A549 (cell line): ENCODE data around the gene SNX5. TPM values are rescaled to one million over a fixed set of nuclear protein-coding genes. Genes with fewer than 3 reads are reported as not detected.

Experiments used
- ATAC-seq, 2 experiments: fragments of 200-7000 bp in 1 of 2; fragments of >200 bp in 1 of 2; cut with Nextera tagmentation in 1 of 2; cut with Tn5 transposase in 1 of 2; 3 replicates each; pipeline versions ENCODE4 v1.8.0 to v1.9.1; 2018 to 2020; ENCODE audit warnings: mild to moderate bottlenecking in 1 of 2, moderate library complexity in 1 of 2
- CTCF ChIA-PET: fragments of 300-600 bp; sonication (Branson Sonifier 250); formaldehyde crosslinking; extraction: SDS; loops from one replicate; lab custom pipeline; 2021; ENCODE audit warnings: antibody characterized with exemption, inconsistent platforms; lab: Yijun Ruan, JAX
- POLR2A ChIA-PET: fragments of 350-600 bp; formaldehyde crosslinking; extraction: SDS; loops from one replicate; lab custom pipeline; 2021; ENCODE audit warnings: antibody characterized with exemption, inconsistent platforms; lab: Yijun Ruan, JAX
- DNase-seq, 2 experiments: peaks; one replicate each; pipeline versions ENCODE4 v3.0.0 to v3.0.0-alpha.2; 2011 to 2016; ENCODE audit warnings: low read depth in 1 of 2, low spot score in 1 of 2
- FAIRE-seq: peaks from 2 replicates; lab custom pipeline; 2011; peaks lifted over from hg19 to GRCh38; lab: Jason Lieb, UNC
- H3K27ac ChIP-seq, 2 experiments: fragments of >200 bp; sonication (Bioruptor Twin); formaldehyde crosslinking; 3 replicates each; pipeline ENCODE4 v1.5.1; 2016 to 2017
- H3K4me1 ChIP-seq: fragments of >200 bp; sonication (Bioruptor Twin); formaldehyde crosslinking; 3 replicates; pipeline ENCODE4 v1.6.1; 2016
- H3K4me2 ChIP-seq: fragments of >200 bp; sonication (Bioruptor Twin); formaldehyde crosslinking; 3 replicates; pipeline ENCODE4 v1.6.1; 2016
- H3K4me3 ChIP-seq: fragments of >200 bp; sonication (Bioruptor Twin); formaldehyde crosslinking; 3 replicates; pipeline ENCODE4 v1.5.1; 2016
- H3K9me3 ChIP-seq: fragments of >200 bp; sonication (Bioruptor Twin); formaldehyde crosslinking; 3 replicates; pipeline ENCODE4 v1.6.1; 2016
- CBX2 ChIP-seq: fragments of 200-600 bp; sonication (generic); IDR thresholded peaks from 2 replicates; pipeline ENCODE4 v1.6.1; 2016; ENCODE audit warnings: low read depth, mild to moderate bottlenecking, borderline replicate concordance
- CBX8 ChIP-seq: fragments of 200-600 bp; sonication (generic); IDR thresholded peaks from 2 replicates; pipeline ENCODE4 v1.6.1; 2016
- CEBPB ChIP-seq, 2 experiments: fragments of >200 bp in 1 of 2; sonication (Bioruptor Twin) in 1 of 2; formaldehyde crosslinking in 1 of 2; IDR thresholded peaks; 2 replicates each; pipeline ENCODE4 v1.6.1; 2012 to 2016
- HOXA7 ChIP-seq: fragments of 250-450 bp; sonication (Bioruptor Pico); IDR thresholded peaks from 2 replicates; pipeline ENCODE4 v1.5.0; 2020; ENCODE audit warnings: mild to moderate bottlenecking, moderate library complexity
- KDM1A ChIP-seq: fragments of 200-600 bp; sonication (generic); IDR thresholded peaks from 2 replicates; pipeline ENCODE4 v1.6.1; 2016; ENCODE audit warnings: low read depth, mild to moderate bottlenecking
- MYC ChIP-seq: IDR thresholded peaks from 2 replicates; pipeline ENCODE4 v1.6.1; 2012; ENCODE audit warnings: mild to moderate bottlenecking, inconsistent platforms, low read length, improper control_type of control experiment, borderline replicate concordance
- NFE2L2 ChIP-seq: fragments of 150-350 bp; conservative IDR thresholded peaks from 2 replicates; pipeline ENCODE4 v1.6.1; 2014; ENCODE audit warnings: low read length
- NPAS2 ChIP-seq: fragments of 250-450 bp; sonication (Bioruptor Pico); IDR thresholded peaks from 2 replicates; pipeline ENCODE4 v1.8.0; 2022; ENCODE audit warnings: mild to moderate bottlenecking, moderate library complexity, borderline replicate concordance
- POLR2A ChIP-seq: IDR thresholded peaks from 2 replicates; pipeline ENCODE4 v1.6.1; 2012; ENCODE audit warnings: mild to moderate bottlenecking, low read length
- RFX5 ChIP-seq: fragments of 450-650 bp; IDR thresholded peaks from 2 replicates; pipeline ENCODE4 v1.7.1; 2014; ENCODE audit warnings: antibody characterized with exemption, mild to moderate bottlenecking, moderate library complexity
- SMC3 ChIP-seq: fragments of >200 bp; sonication (Bioruptor Twin); formaldehyde crosslinking; IDR thresholded peaks from 3 replicates; pipeline ENCODE4 v1.6.1; 2018; ENCODE audit warnings: inconsistent platforms
- TFCP2L1 ChIP-seq: fragments of 250-450 bp; sonication (Bioruptor Pico); IDR thresholded peaks from 2 replicates; pipeline ENCODE4 v1.5.0; 2021; ENCODE audit warnings: mild to moderate bottlenecking
- ZC3H11A ChIP-seq: fragments of 450-650 bp; IDR thresholded peaks from 2 replicates; pipeline ENCODE4 v1.6.1; 2014; ENCODE audit warnings: antibody characterized with exemption, mild to moderate bottlenecking
- ZFP36 ChIP-seq: fragments of 450-650 bp; IDR thresholded peaks from 2 replicates; pipeline ENCODE4 v1.6.1; 2014; ENCODE audit warnings: borderline replicate concordance; ENCODE audit not compliant: partially characterized antibody
- ZNF302 ChIP-seq: fragments of 250-450 bp; sonication (Bioruptor Pico); IDR thresholded peaks from 2 replicates; pipeline ENCODE4 v1.9.0; 2021; ENCODE audit warnings: inconsistent platforms, mild to moderate bottlenecking, moderate library complexity
- ZSCAN20 ChIP-seq: fragments of 250-450 bp; sonication (Bioruptor Pico); IDR thresholded peaks from 2 replicates; pipeline ENCODE4 v1.8.0; 2022; ENCODE audit warnings: mild to moderate bottlenecking, moderate library complexity
- WGBS: methylation state at CpG from one replicate; pipeline ENCODE4 v1.1.6; 2017; ENCODE audit errors: missing lambda C conversion rate; 5-methylcytosine and 5-hydroxymethylcytosine counted together
- polyA plus RNA-seq, 4 experiments: library from polyadenylated mRNA; depleted of rRNA in 3 of 4; stranded (reverse); fragments of >200 nt; fragmentation: RNase III in 1 of 4; extraction: RNeasy Plus Mini Kit Qiagen cat#74134 plus additional on column Dnase treatment in 1 of 4; gene quantifications; 2 replicates in 3 of 4; 3 replicates in 1 of 4; pipeline ENCODE4 v1.2.3, GENCODE V29; 2011 to 2017
- TF ChIP-seq, protein P1 (sequence below): fragments of 450-650 bp; IDR thresholded peaks from 2 replicates; pipeline ENCODE4 v1.6.1; 2014; ENCODE audit warnings: antibody characterized with exemption
- TF ChIP-seq, protein P2 (sequence below): fragments of 250-450 bp; sonication (Bioruptor Pico); IDR thresholded peaks from 2 replicates; pipeline ENCODE4 v1.5.0; 2021; ENCODE audit warnings: mild to moderate bottlenecking, moderate library complexity, borderline replicate concordance
- TF ChIP-seq, protein P3 (sequence below): fragments of >200 bp; sonication (Bioruptor Twin); formaldehyde crosslinking; IDR thresholded peaks from 2 replicates; pipeline ENCODE4 v1.6.1; 2016
- TF ChIP-seq, protein P4 (sequence below): fragments of >200 bp; sonication (Bioruptor Twin); formaldehyde crosslinking; IDR thresholded peaks from 3 replicates; pipeline ENCODE4 v1.5.1; 2016
- TF ChIP-seq, protein P5 (sequence below): IDR thresholded peaks from 2 replicates; pipeline ENCODE4 v1.6.1; 2012
- TF ChIP-seq, protein P6 (sequence below): IDR thresholded peaks from 2 replicates; pipeline ENCODE4 v1.6.1; 2012; ENCODE audit warnings: low read depth, borderline replicate concordance

SNX5 gene
- polyA plus RNA-seq, 2 of the 4 experiments (the other 2 are of a cell fraction) = 225 to 342 TPM

DNA sequence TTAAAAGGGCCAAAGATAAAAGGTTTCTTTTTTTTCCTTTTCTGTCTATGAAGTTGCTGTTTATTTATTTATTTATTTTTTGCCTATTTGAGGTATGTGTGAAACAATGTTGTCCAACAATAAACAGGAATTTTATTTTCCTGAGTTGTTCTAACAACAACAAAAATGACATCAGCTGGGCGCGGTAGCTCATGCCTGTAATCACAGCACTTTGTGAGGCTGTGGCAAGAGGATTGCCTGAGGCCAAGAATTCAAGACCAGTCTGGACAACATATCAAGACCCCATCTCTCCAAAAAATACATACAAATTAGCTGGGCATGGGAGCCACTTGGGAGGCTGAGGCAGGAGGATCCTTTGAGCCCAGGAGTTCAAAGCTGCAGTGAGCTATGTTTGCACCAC is 44.3 kb upstream of the SNX5 start:
- POLR2A ChIA-PET = no interaction called here
- TF ChIP-seq CEBPB (IDR thresholded peaks at IDR 0.05) (no peak), MYC (no peak), CBX8 (no peak), HOXA7 (CRISPR knock-in tag) (no peak), NFE2L2 (no peak), ZC3H11A (no peak), ZNF302 (CRISPR knock-in tag) (no peak), ZSCAN20 (CRISPR knock-in tag) (no peak), SMC3 (no peak), KDM1A (no peak)
- TF ChIP-seq, protein P1, sequence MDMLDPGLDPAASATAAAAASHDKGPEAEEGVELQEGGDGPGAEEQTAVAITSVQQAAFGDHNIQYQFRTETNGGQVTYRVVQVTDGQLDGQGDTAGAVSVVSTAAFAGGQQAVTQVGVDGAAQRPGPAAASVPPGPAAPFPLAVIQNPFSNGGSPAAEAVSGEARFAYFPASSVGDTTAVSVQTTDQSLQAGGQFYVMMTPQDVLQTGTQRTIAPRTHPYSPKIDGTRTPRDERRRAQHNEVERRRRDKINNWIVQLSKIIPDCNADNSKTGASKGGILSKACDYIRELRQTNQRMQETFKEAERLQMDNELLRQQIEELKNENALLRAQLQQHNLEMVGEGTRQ = no peak
- TF ChIP-seq, protein P2, sequence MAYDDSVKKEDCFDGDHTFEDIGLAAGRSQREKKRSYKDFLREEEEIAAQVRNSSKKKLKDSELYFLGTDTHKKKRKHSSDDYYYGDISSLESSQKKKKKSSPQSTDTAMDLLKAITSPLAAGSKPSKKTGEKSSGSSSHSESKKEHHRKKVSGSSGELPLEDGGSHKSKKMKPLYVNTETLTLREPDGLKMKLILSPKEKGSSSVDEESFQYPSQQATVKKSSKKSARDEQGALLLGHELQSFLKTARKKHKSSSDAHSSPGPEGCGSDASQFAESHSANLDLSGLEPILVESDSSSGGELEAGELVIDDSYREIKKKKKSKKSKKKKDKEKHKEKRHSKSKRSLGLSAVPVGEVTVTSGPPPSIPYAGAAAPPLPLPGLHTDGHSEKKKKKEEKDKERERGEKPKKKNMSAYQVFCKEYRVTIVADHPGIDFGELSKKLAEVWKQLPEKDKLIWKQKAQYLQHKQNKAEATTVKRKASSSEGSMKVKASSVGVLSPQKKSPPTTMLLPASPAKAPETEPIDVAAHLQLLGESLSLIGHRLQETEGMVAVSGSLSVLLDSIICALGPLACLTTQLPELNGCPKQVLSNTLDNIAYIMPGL (CRISPR knock-in tag) = no peak
- TF ChIP-seq, protein P3, sequence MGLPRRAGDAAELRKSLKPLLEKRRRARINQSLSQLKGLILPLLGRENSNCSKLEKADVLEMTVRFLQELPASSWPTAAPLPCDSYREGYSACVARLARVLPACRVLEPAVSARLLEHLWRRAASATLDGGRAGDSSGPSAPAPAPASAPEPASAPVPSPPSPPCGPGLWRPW = no peak
- TF ChIP-seq, protein P4, sequence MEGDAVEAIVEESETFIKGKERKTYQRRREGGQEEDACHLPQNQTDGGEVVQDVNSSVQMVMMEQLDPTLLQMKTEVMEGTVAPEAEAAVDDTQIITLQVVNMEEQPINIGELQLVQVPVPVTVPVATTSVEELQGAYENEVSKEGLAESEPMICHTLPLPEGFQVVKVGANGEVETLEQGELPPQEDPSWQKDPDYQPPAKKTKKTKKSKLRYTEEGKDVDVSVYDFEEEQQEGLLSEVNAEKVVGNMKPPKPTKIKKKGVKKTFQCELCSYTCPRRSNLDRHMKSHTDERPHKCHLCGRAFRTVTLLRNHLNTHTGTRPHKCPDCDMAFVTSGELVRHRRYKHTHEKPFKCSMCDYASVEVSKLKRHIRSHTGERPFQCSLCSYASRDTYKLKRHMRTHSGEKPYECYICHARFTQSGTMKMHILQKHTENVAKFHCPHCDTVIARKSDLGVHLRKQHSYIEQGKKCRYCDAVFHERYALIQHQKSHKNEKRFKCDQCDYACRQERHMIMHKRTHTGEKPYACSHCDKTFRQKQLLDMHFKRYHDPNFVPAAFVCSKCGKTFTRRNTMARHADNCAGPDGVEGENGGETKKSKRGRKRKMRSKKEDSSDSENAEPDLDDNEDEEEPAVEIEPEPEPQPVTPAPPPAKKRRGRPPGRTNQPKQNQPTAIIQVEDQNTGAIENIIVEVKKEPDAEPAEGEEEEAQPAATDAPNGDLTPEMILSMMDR = no peak
- TF ChIP-seq, protein P5, sequence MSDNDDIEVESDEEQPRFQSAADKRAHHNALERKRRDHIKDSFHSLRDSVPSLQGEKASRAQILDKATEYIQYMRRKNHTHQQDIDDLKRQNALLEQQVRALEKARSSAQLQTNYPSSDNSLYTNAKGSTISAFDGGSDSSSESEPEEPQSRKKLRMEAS = no peak
- TF ChIP-seq, all 56 proteins: peak for 0
- no peak overlapping the region for H3K27ac ChIP-seq
- no peak overlapping the region for H3K4me3 ChIP-seq
- DNase-seq (no peak), FAIRE-seq (no peak), ATAC-seq (no peak)
- WGBS = 91% methylated on average over 2 of the region's 2 CpGs
- H3K4me2 ChIP-seq = no peak overlapping the region
- CTCF ChIA-PET = interaction anchor here (0.9 to 1.6 kb wide), 4 partner anchors 9 to 382 kb away, joined by 3 to 7 read pairs (median 3); no protein-coding TSS in a partner anchor
- no peaks in the 10 kb centered on the region for H3K9me3 ChIP-seq
- H3K4me1 ChIP-seq = no peaks in the 10 kb centered on the region

DNA sequence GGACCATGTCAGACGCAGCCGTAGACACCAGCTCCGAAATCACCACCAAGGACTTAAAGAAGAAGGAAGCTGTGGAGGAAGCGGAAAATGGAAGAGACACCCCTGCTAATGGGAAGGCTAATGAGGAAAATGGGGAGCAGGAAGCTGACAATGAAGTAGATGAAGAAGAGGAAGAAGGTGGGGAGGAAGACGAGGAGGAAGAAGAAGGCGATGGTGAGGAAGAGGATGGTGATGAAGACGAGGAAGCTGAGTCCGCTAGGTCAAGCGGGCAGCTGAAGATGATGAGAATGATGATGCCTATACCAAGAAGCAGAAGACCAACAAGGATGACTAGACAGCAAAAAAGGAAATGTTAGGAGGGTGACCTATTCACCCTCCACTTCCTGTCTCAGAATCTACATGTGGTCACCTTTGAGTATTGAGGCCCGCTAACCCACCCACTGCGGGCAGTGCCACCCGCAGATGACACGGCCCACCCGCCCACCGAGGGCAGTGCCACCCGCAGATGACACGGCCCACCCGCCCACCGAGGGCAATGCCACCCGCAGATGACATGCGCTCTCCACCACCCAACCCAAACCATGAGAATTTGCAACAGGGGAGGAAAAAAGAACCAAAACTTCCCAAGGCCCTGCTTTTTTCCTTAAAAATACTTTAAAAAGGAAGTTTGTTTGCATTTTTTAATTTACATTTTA is 43.5 kb upstream of the SNX5 start:
- TF ChIP-seq NPAS2 (CRISPR knock-in tag) = no peak
- no peak for TF ChIP-seq ZFP36
- no peak for TF ChIP-seq SMC3
- no peak for TF ChIP-seq TFCP2L1 (CRISPR knock-in tag)
- no peak for TF ChIP-seq POLR2A
- TF ChIP-seq, protein P3 = no peak
- TF ChIP-seq, protein P6, sequence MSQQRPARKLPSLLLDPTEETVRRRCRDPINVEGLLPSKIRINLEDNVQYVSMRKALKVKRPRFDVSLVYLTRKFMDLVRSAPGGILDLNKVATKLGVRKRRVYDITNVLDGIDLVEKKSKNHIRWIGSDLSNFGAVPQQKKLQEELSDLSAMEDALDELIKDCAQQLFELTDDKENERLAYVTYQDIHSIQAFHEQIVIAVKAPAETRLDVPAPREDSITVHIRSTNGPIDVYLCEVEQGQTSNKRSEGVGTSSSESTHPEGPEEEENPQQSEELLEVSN = no peak
- TF ChIP-seq CBX2 = no peak
- TF ChIP-seq RFX5 = no peak
- H3K4me2 ChIP-seq = no peak overlapping the region
- DNase-seq (no peak), ATAC-seq (no peak), FAIRE-seq (no peak)
- no peaks in the 10 kb centered on the region for H3K9me3 ChIP-seq
- no peak overlapping the region for H3K4me3 ChIP-seq
- no peaks in the 10 kb centered on the region for H3K4me1 ChIP-seq
- no peak overlapping the region for H3K27ac ChIP-seq
- ChIA-PET CTCF (interaction anchor here (1.1 kb wide), 1 partner anchor 10 kb away, joined by 3 read pairs; no protein-coding TSS in a partner anchor), POLR2A (no interaction called here)
- 88% methylated on average over 20 of the region's 21 CpGs for WGBS
